Eye (tissue), 1 donor: ENCODE data around the gene PTH1R.

Experiments used
- DNase-seq: peaks from one replicate; pipeline ENCODE4 v3.0.0-alpha.2; 2015

The PTH1R gene

GRCh38 chr3:46934072-46934471 lies 56.6 kb downstream of the PTH1R start:
- DNase-seq: no peak

- DNase-seq: no peak
These were observed 57.1 kb downstream of the PTH1R start for GRCh38 chr3:46934498-46935167.

GRCh38 chr3:46935168-46935858 lies 57.8 kb downstream of the PTH1R start:
- peak; percentile 70 for DNase-seq

- DNase-seq: no peak
These were observed 58.6 kb downstream of the PTH1R start for GRCh38 chr3:46935989-46936558.

GRCh38 chr3:46936733-46937250 lies 59.3 kb downstream of the PTH1R start:
- no peak for DNase-seq

- no peak for DNase-seq
These were observed 60.6 kb downstream of the PTH1R start for GRCh38 chr3:46938118-46938517.

GRCh38 chr3:46939578-46940445 lies 62.3 kb downstream of the PTH1R start:
- DNase-seq: no peak

- no peak for DNase-seq
These were observed 64.6 kb downstream of the PTH1R start for GRCh38 chr3:46942076-46942475.

- no peak for DNase-seq
These were observed 65.1 kb downstream of the PTH1R start for GRCh38 chr3:46942481-46943236.

- no peak for DNase-seq
These were observed 66.0 kb downstream of the PTH1R start for GRCh38 chr3:46943237-46944187.

- no peak for DNase-seq
These were observed 66.7 kb downstream of the PTH1R start for GRCh38 chr3:46944191-46944590.

GRCh38 chr3:46946416-46946815 lies 68.9 kb downstream of the PTH1R start:
- DNase-seq: no peak

- DNase-seq: no peak
These were observed 69.5 kb downstream of the PTH1R start for GRCh38 chr3:46946856-46947545.

- DNase-seq: no peak
These were observed 70.0 kb downstream of the PTH1R start for GRCh38 chr3:46947546-46947901.

GRCh38 chr3:46947981-46948791 lies 70.7 kb downstream of the PTH1R start:
- DNase-seq: peak; percentile 33

- DNase-seq: no peak
These were observed 71.5 kb downstream of the PTH1R start for GRCh38 chr3:46948830-46949671.

GRCh38 chr3:46950177-46950576 lies 72.7 kb downstream of the PTH1R start:
- no peak for DNase-seq

GRCh38 chr3:46950650-46951241 lies 73.2 kb downstream of the PTH1R start:
- DNase-seq: no peak
